G401.6 (cell line): ENCODE measurements around the gene NCAN.
A peak's percentile ranks its signal among the peaks of the same experiment; 100 is the strongest.
"Not testable (repeated sequence)": the region's sequence is repeated elsewhere in the genome, so short reads cannot be mapped to it uniquely, and the experiment has no call there.

Source experiments
- FAIRE-seq: peaks from 2 replicates; lab custom pipeline; 2012; peaks lifted over from hg19 to GRCh38; lab: Jason Lieb, UNC

NCAN gene

GRCh38 chr19:19224852-19225494, 13.2 kb downstream of the NCAN start:
- FAIRE-seq: no peak

DNA sequence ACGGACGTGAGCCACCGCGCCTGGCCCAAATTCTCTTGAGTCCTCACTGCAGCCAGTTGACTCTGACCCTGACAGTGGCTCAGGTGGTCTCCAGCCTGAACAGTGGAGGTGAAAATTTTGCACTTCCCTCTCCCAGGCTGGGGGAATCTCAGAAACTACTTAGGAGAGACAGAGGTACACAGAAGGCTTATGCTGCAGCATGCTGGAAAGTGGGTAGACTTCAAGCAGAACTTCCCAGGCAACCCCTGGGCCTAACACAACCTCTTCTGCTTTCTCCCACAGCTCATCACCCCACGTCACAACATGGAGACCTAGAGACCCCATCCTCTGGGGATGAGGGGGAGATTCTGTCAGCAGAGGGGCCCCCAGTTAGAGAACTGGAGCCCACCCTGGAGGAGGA, 14.4 kb downstream of the NCAN start:
- no peak for FAIRE-seq

DNA sequence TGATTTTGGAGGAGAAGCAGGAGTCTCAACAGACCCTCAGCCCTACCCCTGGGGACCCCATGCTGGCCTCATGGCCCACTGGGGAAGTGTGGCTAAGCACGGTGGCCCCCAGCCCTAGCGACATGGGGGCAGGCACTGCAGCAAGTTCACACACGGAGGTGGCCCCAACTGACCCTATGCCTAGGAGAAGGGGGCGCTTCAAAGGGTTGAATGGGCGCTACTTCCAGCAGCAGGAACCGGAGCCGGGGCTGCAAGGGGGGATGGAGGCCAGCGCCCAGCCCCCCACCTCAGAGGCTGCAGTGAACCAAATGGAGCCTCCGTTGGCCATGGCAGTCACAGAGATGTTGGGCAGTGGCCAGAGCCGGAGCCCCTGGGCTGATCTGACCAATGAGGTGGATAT, 14.9 kb downstream of the NCAN start:
- FAIRE-seq: no peak

GRCh38 chr19:19227217-19227616, 15.5 kb downstream of the NCAN start:
- no peak for FAIRE-seq

GRCh38 chr19:19229701-19230100, 17.9 kb downstream of the NCAN start:
- no peak for FAIRE-seq

GRCh38 chr19:19230999-19231398, 19.2 kb downstream of the NCAN start:
- no peak for FAIRE-seq

DNA sequence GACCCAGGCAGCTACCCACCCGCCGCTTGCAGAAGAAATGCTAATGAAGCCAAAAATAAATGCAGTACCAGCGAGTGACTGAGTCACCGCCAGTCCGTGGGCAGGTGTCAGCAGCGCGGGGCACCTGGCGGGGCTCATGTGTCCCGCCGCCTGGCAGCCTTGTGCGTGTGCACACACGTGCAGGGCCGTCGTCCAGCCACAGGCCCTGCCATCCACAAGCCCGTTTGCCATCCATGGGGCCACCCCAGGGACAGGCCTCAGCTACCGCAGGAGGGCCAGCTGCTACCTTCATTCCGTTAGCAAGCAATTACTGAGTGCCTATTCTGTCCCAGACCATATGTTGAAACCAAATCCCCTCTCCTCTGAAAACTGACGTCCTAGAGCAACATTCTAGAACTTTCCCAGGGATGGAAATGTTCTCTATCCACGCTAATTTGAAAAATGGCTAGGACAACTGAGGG, 20.5 kb downstream of the NCAN start:
- FAIRE-seq: no peak

DNA sequence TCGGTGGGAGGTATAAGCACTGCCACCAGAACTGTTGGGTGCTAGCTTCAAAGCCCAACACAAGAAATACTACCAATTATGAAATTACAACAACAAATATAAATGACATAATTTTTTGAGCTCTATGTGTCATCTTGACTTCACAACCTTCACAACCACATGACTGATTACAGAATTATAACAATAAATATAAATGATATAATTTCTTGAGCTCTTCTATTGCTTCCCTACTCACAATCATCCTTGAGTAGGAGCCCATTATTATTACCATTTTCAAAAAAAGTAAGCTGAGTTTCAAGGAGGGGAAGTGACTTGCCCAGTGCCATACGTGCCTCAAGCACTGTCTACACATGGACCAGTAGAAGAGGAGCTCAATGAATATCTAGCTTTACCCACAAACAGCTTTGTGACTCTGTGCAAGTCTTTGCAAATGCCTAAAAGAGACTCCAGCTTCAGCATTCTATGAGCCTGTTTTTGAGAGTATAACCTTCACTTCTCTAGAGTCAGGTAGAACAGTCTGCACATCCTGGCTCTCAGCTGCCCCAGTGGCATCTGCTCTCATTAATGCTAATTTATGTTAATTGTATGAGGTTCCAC, 22.6 kb downstream of the NCAN start:
- FAIRE-seq: no peak

DNA sequence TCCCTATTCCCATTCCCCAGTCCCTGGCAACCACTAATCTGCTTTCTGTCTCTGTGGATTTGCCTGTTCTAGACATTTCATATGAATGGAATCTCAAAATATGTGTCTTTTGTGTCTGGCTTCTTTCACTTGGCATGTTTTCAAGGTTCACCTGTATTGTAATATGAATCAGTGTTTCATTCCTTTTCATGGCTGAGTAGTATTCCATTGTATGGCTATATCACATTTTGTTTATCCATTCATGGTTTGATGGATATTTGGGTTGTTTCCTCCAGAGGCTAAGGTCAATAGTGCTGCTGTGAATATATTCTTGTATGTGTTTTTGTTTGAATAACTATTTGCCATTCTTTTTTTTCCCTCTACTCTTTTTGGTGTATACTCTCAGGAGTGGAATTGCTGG, 24.4 kb downstream of the NCAN start:
- no peak for FAIRE-seq

GRCh38 chr19:19238126-19238894, 26.6 kb downstream of the NCAN start:
- no peak for FAIRE-seq

GRCh38 chr19:19239675-19240074, 27.9 kb downstream of the NCAN start:
- no peak for FAIRE-seq

DNA sequence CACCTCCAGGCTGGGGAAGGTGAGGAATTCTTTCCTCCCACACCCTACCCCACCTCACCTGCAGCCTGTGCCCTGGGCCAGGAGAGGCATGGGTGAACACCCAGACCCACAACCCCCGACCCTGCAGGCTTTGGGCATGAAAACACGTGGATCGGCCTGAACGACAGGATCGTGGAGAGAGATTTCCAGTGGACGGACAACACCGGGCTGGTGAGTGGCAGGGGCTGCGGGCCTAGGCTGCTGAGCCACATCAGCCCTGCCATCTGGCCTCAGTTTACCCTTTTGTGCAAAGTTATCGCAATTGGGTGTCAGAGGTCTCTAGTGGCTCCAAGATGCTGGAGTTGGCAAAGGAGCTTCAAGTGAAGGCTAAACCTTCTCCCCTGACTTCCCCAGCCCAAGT, 28.7 kb downstream of the NCAN start:
- FAIRE-seq: no peak

DNA sequence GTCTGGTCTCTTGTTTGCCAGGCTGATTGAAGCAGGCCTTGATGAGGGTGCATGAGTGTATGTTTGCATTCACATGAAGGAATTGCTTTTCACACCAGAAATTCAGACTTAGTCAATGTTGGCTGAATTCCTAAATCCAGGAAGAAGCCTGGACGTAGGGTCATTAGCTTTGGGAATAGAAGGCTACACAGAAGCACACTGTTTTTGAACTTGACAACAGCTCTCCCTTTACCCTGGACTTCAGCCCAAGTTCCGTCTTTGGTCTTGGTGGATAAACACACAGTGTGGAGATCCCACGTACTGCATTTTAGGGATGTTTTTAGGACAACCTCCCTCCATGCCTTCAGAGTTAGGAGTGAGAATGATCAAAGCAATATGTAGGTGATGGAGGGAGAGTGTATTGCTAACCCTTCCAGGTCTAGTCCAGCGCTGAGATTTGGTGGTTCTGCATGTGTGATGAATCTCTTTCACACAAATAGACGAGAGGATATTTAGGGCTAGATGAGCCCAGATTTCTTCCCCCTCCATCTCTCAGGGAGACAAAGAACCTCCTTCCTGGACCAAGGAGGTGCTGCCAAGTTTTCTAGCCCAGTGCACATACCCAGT, 38.5 kb downstream of the NCAN start:
- FAIRE-seq: no peak

GRCh38 chr19:19253409-19253808, 41.7 kb downstream of the NCAN start:
- FAIRE-seq: not testable (repeated sequence)

DNA sequence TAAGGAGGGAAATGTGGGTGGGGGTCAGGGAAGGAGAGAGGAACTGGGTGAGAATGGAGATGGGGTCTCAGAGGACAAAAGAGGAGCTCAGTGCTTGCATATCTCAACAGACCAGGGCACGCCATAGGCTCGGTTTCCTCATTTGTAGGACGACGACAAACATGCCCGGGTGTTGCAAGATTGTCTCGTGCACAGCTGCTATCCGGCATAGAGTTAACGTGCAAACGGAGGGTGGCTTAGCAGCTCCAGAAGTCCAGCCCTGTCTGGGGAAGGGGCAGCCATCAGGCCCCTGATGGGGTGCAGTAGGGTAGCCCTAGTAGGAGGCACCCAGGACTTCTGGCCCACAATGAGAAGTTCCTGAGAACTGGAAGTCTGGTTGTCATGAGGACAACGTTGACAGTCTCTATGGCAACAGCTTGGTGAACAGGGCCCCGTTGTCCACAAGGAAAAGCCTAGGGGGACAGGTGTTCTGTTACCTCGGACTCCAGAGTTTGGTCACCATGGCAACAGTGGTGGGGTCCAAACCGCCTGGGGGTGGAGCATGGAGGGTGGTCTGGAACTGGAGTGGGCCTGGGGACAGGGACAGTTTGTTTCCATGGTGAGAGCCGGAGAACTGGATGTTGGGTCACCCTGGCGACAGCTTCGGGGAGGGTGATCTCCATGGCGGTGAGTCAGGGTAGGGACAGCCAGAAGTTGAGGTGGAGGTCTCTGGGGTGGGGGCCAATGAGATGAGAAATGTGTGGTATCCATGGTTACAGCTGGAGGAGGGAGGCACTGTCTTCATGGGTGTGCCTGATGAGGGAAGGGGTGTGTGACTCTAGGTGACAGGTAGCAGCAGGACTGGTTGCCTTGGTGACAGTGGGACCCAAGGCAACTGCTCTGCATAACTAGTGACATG, 44.6 kb downstream of the NCAN start:
- FAIRE-seq: no peak

- no peak for FAIRE-seq
Observed at GRCh38 chr19:19257137-19257536, 45.4 kb downstream of the NCAN start.

- FAIRE-seq: no peak
Observed at GRCh38 chr19:19257836-19258588, 46.3 kb downstream of the NCAN start.

DNA sequence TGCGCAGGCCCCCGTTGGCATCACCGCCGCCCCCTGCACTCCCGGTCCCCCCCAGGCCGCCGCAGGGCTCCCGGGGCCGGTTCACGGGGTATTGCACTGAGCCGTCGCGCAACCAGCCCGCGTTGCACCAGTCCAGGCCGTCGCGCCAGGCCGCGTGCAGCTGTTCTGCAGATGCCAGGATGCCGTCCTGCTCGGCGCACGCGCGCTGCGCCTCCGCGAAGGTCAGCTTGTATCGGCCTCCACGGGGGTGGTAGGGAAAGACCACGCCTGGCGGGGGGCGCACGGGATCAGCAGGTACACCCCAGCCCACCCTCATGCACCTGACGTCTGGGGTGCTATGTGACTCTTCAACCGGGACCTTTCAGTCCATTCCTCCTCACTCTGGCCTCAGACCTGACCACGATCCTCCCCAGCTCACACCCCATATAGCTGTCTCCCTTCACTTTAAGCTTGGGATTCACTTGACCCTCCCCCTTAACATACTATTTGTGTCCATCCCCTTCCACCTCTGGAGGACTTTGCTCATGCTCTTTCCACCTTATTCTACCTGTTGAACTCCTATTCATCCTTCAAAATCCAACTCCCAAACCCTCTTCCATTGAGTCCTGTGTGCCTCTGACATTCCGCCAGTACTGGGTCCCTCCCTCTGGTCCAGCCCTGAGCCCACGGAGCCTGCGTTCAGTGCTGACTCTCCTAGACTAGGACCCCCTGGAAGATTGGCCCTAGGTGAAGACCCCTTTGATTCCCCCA, 47.0 kb downstream of the NCAN start:
- FAIRE-seq: no peak

GRCh38 chr19:19259741-19260140, 48.0 kb downstream of the NCAN start:
- peak; percentile 91 for FAIRE-seq

- FAIRE-seq: no peak
Observed at GRCh38 chr19:19260417-19261214, 48.9 kb downstream of the NCAN start.
